DOHH2 (cell line): ENCODE results near the gene IGSF3.

ENCODE experiments used
- CTCF ChIP-seq: fragments of 200-600 bp; sonication (generic); IDR thresholded peaks from one replicate; pipeline ENCODE4 v1.5.1; 2014; ENCODE audit warnings: antibody characterized with exemption, mild to moderate bottlenecking, low read depth, low read length; ENCODE audit not compliant: poor library complexity, severe bottlenecking
- EZH2phosphoT487 ChIP-seq: fragments of 200-600 bp; sonication (generic); IDR thresholded peaks from 2 replicates; pipeline ENCODE4 v1.6.1; 2017; ENCODE audit warnings: borderline replicate concordance, mild to moderate bottlenecking, antibody characterized with exemption, low read length, moderate library complexity, mixed read lengths

DNA sequence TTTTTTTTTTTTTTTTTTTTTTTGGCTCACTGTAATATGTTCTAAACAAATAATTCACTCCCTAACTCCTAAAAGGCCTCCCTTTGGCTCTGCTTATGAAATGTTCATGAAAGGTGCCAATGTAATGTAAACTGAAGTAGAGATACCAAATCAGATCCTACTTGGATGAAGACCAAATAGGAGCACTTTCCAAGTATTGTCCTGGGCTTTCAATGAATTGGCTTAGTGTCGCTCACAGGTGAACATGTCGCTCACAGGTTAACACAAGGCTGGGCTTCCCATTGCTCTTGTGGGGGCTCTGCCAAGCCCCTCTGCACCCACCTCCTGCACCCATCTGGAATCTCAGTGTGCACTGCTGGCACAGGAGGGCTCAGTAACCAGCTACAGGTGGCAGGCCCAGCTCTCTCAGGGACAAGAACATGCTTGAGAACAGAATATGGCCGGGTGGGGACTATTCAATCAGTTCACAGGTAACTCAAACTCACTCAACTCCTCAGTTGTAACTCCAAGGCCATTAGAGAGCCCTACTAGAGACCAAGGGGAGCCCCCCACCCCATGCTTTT is 86.1 kb downstream of the IGSF3 start:
- TF ChIP-seq EZH2phosphoT487 (no peak), CTCF (no peak)
